ENCODE results near the gene LMOD3.
A peak's percentile ranks its signal among the peaks of the same experiment; 100 is the strongest.

Gene LMOD3

DNA sequence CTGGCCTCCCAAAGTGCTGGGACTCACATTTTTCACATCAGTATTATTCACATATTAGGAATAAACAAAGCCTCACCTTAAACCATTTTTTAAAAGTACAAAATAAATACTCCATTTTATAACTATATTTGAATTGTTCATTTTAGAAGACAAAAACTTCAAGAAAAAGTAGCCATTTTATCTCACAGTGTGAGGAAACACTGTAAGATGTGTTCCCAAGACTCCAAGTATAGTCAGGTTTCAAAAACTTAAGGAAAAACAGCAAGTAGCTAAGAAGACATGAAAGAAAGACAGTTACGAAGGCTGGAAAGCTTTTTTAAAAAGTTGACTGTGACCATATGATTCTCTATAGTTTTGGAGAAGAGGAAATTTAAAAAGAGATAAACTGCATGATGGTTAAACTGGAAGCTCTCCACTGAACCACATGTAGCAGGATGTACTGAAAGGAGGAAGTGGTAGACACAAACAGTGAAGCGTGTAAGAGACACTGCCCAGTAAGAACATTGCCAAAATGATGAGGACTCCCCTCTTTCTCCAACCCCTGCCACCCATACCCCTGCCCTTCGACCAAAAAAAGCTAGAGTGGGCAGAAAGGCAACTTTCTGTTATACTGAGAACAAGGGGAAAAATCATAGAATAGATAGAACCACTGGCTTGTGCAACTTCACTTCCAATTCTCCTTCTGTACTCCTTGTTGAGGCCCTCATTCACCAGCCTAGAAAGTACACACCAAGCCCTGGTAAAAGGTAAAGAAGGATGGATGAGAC is 64.0 kb downstream of the LMOD3 start:
- CTCF ChIA-PET: interaction anchor here (1.0 to 1.2 kb wide), 2 partner anchors 12 to 23 kb away, joined by 4 to 5 read pairs; no protein-coding TSS in a partner anchor
- POLR2A ChIA-PET: no interaction called here
- peak; percentile 29 for DNase-seq (ENCODE audit: extremely low spot score)
- TF ChIP-seq, protein P1, sequence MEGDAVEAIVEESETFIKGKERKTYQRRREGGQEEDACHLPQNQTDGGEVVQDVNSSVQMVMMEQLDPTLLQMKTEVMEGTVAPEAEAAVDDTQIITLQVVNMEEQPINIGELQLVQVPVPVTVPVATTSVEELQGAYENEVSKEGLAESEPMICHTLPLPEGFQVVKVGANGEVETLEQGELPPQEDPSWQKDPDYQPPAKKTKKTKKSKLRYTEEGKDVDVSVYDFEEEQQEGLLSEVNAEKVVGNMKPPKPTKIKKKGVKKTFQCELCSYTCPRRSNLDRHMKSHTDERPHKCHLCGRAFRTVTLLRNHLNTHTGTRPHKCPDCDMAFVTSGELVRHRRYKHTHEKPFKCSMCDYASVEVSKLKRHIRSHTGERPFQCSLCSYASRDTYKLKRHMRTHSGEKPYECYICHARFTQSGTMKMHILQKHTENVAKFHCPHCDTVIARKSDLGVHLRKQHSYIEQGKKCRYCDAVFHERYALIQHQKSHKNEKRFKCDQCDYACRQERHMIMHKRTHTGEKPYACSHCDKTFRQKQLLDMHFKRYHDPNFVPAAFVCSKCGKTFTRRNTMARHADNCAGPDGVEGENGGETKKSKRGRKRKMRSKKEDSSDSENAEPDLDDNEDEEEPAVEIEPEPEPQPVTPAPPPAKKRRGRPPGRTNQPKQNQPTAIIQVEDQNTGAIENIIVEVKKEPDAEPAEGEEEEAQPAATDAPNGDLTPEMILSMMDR (IDR thresholded peaks at IDR 0.05; ENCODE audit: control extremely low read depth, extremely low read depth, low read depth, missing control alignments): no peak

Measured in GM10248 (cell line).